K562 (cell line): ENCODE results near the gene POLD4. TPM values are rescaled to one million over a fixed set of nuclear protein-coding genes. Genes with fewer than 3 reads are reported as not detected.

Experiments
- ATAC-seq: fragments of 200-7000 bp; cut with Tn5 transposase; 3 replicates; pipeline ENCODE4 v1.9.1; 2020; ENCODE audit warnings: moderate library complexity
- BruUV-seq: library from RNA; stranded (reverse); fragments of 400-500 nt; replicated peaks from 2 replicates; lab custom pipeline; 2021; lab: Mats Ljungman, UMichigan
- CTCF ChIA-PET: fragments of 300-600 bp; formaldehyde crosslinking; extraction: SDS; loops from one replicate; lab custom pipeline; 2021; ENCODE audit warnings: low intra/inter-chr PET ratio; lab: Yijun Ruan, JAX
- POLR2A ChIA-PET: fragments of 300-600, 350-650 bp; sonication (Branson Sonifier 250); formaldehyde crosslinking; extraction: SDS; loops from one replicate; lab custom pipeline; 2021; ENCODE audit warnings: antibody characterized with exemption, inconsistent platforms; lab: Yijun Ruan, JAX
- DNase-seq, 4 experiments: peaks; one replicate each; pipeline versions ENCODE4 v3.0.0 to v3.0.0-alpha.2; 2011 to 2018; ENCODE audit warnings: low spot score in 3 of 4, mixed read lengths in 3 of 4; ENCODE audit errors: extremely low read depth in 1 of 4
- FAIRE-seq: peaks from 2 replicates; lab custom pipeline; 2011; peaks lifted over from hg19 to GRCh38; lab: Jason Lieb, UNC
- H2AFZ ChIP-seq: 2 replicates; pipeline ENCODE4 v1.6.0; 2011; ENCODE audit warnings: low read depth, low read length, control low read depth, inconsistent platforms
- H3K27ac ChIP-seq: fragments of 200-600 bp; 3 replicates; pipeline ENCODE4 v1.8.0; 2011; ENCODE audit warnings: low read depth, mild to moderate bottlenecking, control low read depth, inconsistent platforms, low read length, moderate library complexity, mixed read lengths; ENCODE audit errors: extremely low read depth
- H3K27me3 ChIP-seq, 2 experiments: fragments of 300-600 bp in 1 of 2; 2 replicates in 1 of 2; 3 replicates in 1 of 2; pipeline versions ENCODE4 v1.6.0 to v1.8.0; 2011; ENCODE audit warnings: inconsistent platforms in 2 of 2, low read length in 2 of 2, mild to moderate bottlenecking in 1 of 2, mixed read lengths in 1 of 2, moderate library complexity in 1 of 2; ENCODE audit not compliant: control insufficient read depth in 2 of 2, insufficient read depth in 2 of 2
- H3K36me3 ChIP-seq: fragments of 300-600 bp; 3 replicates; pipeline ENCODE4 v1.8.0; 2011; ENCODE audit warnings: mild to moderate bottlenecking, low read length, inconsistent platforms; ENCODE audit not compliant: control insufficient read depth, insufficient read depth
- H3K4me1 ChIP-seq, 2 experiments: fragments of 200-600 bp in 1 of 2; replicated peaks in 1 of 2; 2 replicates in 1 of 2; 3 replicates in 1 of 2; pipeline versions ENCODE4 v1.5.1 to v1.8.0; 2011; ENCODE audit warnings: inconsistent platforms in 2 of 2, low read length in 2 of 2, mild to moderate bottlenecking in 1 of 2, mixed read lengths in 1 of 2, moderate library complexity in 1 of 2; ENCODE audit not compliant: control insufficient read depth in 2 of 2, insufficient read depth in 2 of 2
- H3K4me2 ChIP-seq: 2 replicates; pipeline ENCODE4 v1.6.1; 2011; ENCODE audit warnings: low read length, control low read depth, inconsistent platforms, mixed read lengths; ENCODE audit not compliant: insufficient read depth
- H3K4me3 ChIP-seq: fragments of 200-600 bp; sonication (generic), shearing (Covaris generic); 2 replicates; pipeline ENCODE4 v1.5.1; 2016; ENCODE audit warnings: control low read depth, inconsistent platforms
- H3K79me2 ChIP-seq: fragments of 200-600 bp; 3 replicates; pipeline ENCODE4 v1.8.0; 2011; ENCODE audit warnings: low read length, inconsistent platforms; ENCODE audit not compliant: control insufficient read depth, insufficient read depth
- H3K9ac ChIP-seq, 2 experiments: 2 replicates each; pipeline versions ENCODE4 v1.6.0 to v1.6.1; 2011; ENCODE audit warnings: low read depth in 2 of 2, low read length in 2 of 2, control low read depth in 1 of 2, inconsistent platforms in 1 of 2, mild to moderate bottlenecking in 1 of 2, mixed read lengths in 1 of 2; ENCODE audit not compliant: insufficient read depth in 1 of 2
- H3K9me1 ChIP-seq: one replicate; pipeline ENCODE4 v1.6.0; 2011; ENCODE audit warnings: inconsistent platforms, mild to moderate bottlenecking, low read length, moderate library complexity; ENCODE audit not compliant: control insufficient read depth, insufficient read depth
- H3K9me3 ChIP-seq: replicated peaks from 2 replicates; pipeline ENCODE4 v1.5.1; 2011; ENCODE audit warnings: low read depth, low read length, inconsistent platforms; ENCODE audit not compliant: control insufficient read depth, insufficient read depth
- H4K20me1 ChIP-seq: replicated peaks from 2 replicates; pipeline ENCODE4 v1.6.1; 2011; ENCODE audit warnings: low read length, inconsistent platforms, mixed read lengths; ENCODE audit not compliant: control insufficient read depth, insufficient read depth
- MNT ChIP-seq, 2 experiments: fragments of 450-650 bp; conservative IDR thresholded peaks; 2 replicates each; pipeline ENCODE4 v1.6.1; 2017; ENCODE audit warnings: mild to moderate bottlenecking in 2 of 2, moderate library complexity in 2 of 2
- PRDM10 ChIP-seq: fragments of 450-650 bp; IDR thresholded peaks from 2 replicates; pipeline ENCODE4 v1.6.1; 2018; ENCODE audit not compliant: partially characterized antibody
- TEAD4 ChIP-seq, 2 experiments: sonication (generic) in 1 of 2; formaldehyde crosslinking in 1 of 2; IDR thresholded peaks; 2 replicates each; pipeline versions ENCODE4 v1.6.1 to v1.8.0; 2012 to 2022; ENCODE audit warnings: borderline replicate concordance in 1 of 2, inconsistent platforms in 1 of 2, low read length in 1 of 2, mild to moderate bottlenecking in 1 of 2, missing genetic modification reagents in 1 of 2
- ZNF384 ChIP-seq: IDR thresholded peaks from 2 replicates; pipeline ENCODE4 v1.6.1; 2012; ENCODE audit warnings: low read depth, low read length, improper control_type of control experiment
- WGBS: fragments of 100-300 bp; shearing (Covaris generic); methylation state at CpG from one replicate; pipeline ENCODE4 v1.1.6; 2016; ENCODE audit warnings: low coverage, mixed read lengths; ENCODE audit not compliant: insufficient coverage; ENCODE audit errors: missing lambda C conversion rate; 5-methylcytosine and 5-hydroxymethylcytosine counted together
- in situ Hi-C: fragments of 300-500 bp; cut with MboI; formaldehyde crosslinking; loops from 4 replicates; pipeline ENCODE4 v1.15.0; 2018; ENCODE audit warnings: inconsistent platforms, mixed read lengths
- intact Hi-C: fragments of 100-400 bp; cut with micrococcal nuclease; formaldehyde crosslinking; loops from 2 replicates; pipeline ENCODE4 v1.14.2; 2022
- polyA plus RNA-seq, 8 experiments: library from polyadenylated mRNA; depleted of rRNA in 4 of 8; stranded (reverse) in 5 of 8; unstranded in 3 of 8; fragments of >200 nt; fragmentation: Nextera tagmentation in 2 of 8; fragmentation: Illumina TruSeq in 1 of 8; extraction: Ambion mirVana in 2 of 8; extraction: Trizol in 1 of 8; gene quantifications; 2 replicates each; pipeline versions ENCODE4 v1.2.1 to v1.2.3, GENCODE V29; 2011 to 2014; ENCODE audit warnings: inconsistent platforms in 1 of 8, missing spikeins in 1 of 8
- total RNA-seq, 7 experiments: library from RNA; depleted of rRNA in 6 of 7; stranded (reverse); fragments of >200 nt in 6 of 7; fragmentation: Illumina TruSeq in 2 of 7; extraction: Trizol in 2 of 7; gene quantifications; 2 replicates each; pipeline versions ENCODE4 v1.2.1 to v1.2.3, GENCODE V29; 2011 to 2021; ENCODE audit warnings: low replicate concordance in 1 of 7

The POLD4 gene
- total and polyA plus RNA-seq, 9 of the 15 experiments (the other 6 are each of a cell fraction or from before 2014, with no cell fraction given): 5.8 to 64.5 (median 18.3) TPM

- DNase-seq (no peak), FAIRE-seq (peak; percentile 48), ATAC-seq (peak; percentile 10)
- H3K9me3 ChIP-seq: no peaks in the 10 kb centered on the region
- intact Hi-C loops (no loop called here), in situ Hi-C loops (no loop called here)
- H3K9me1 ChIP-seq: peaks cover 3% of the 10 kb centered on the region
- peaks cover 7 to 63% of the 10 kb centered on the region in 2 experiments; a peak in 4 of 5 replicates for H3K4me1 ChIP-seq
- peak overlapping the region; percentile 91 for H3K4me2 ChIP-seq
- no peaks in the 10 kb centered on the region; the same call in 1 of the 2 replicates for H4K20me1 ChIP-seq
- peaks cover 22% of the 10 kb centered on the region; the same call in 2 of the 3 replicates for H3K36me3 ChIP-seq
- peak overlapping the region; percentile 82 for H3K27ac ChIP-seq
- CTCF ChIA-PET: no interaction called here
- H3K9ac ChIP-seq: peak overlapping the region; percentile 83 to 100
- BruUV-seq: no TSS peak
- no peaks in the 10 kb centered on the region for H3K27me3 ChIP-seq
- 3% methylated on average over 13 of the region's 15 CpGs for WGBS
- peak; percentile 66; the same call in 1 of the 2 replicates for TF ChIP-seq ZNF384
- no peak for TF ChIP-seq TEAD4 (IDR thresholded peaks at IDR 0.05; ENCODE audit: low read length)
- no peak for TF ChIP-seq TEAD4 (CRISPR knock-in tag; IDR thresholded peaks at IDR 0.05; ENCODE audit: borderline replicate concordance)
- TF ChIP-seq MNT (conservative IDR thresholded peaks at IDR 0.05): no peak
- TF ChIP-seq PRDM10: peak; percentile 83
- peak overlapping the region; percentile 73 for H3K4me3 ChIP-seq
- POLR2A ChIA-PET: interaction anchor here (0.6 to 2.4 kb wide), 5 partner anchors 9 to 484 kb away, joined by 3 to 14 read pairs (median 3); partner anchors contain the start of genes POLD4 and PPP1CA
- peak overlapping the region; percentile 90 for H2AFZ ChIP-seq
- peaks cover 25% of the 10 kb centered on the region for H3K79me2 ChIP-seq
These were observed 37.6 kb upstream of the POLD4 start for GRCh38 chr11:67390947-67391303.
